Stimulated activated CD8-positive, alpha-beta memory T cell treated with anti-CD3 and anti-CD28 coated beads, Interleukin-15, amount 100 ng/mL, for 48 hours (primary cell): Measurements from ENCODE around the gene GNAL.

Experiments
- DNase-seq, 2 donors: peaks; one replicate each; pipeline ENCODE4 v3.0.0-alpha.2; 2020; ENCODE audit warnings: low read depth in 2 of 2

GNAL gene

DNA sequence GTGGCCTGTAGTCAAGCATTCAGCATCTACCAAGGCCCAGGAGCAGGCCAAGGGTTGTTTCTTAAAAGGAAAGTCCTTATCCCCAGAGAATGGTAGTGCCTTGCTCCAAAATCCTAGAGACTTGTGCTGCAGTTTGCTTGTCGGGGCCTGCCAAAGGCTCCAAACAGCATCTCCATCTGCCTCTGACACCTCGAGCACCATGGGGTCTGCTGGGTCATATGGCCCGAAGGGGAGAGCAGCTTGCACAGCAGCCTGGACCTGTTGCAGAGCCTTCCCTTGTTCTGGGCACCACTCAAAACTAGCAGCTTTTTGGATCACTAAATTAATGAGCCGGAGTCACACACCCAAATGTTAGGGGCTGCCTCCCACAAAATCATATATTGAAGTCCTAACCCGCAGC is 35.7 kb downstream of the GNAL start:
- DNase-seq = no peak

DNA sequence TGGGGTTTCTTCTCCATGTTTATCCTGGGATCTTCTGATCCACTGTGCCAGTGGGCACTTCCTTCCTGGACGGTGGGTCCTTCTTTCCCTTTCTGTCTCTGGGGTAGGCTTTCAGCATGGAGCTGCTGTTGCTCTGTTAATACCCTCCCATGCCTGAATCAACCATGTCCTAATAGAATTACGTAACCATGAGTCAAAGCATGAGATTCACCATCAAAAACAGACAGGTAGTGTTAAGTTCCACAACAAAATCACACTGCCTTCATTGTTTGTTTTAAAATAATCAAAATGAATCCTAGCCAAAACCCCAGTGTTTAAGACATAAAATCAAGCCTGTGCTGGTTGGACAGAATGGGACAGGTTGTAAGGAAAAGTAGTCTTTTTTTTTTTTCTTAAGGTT is 37.5 kb downstream of the GNAL start:
- DNase-seq = no peak

DNA sequence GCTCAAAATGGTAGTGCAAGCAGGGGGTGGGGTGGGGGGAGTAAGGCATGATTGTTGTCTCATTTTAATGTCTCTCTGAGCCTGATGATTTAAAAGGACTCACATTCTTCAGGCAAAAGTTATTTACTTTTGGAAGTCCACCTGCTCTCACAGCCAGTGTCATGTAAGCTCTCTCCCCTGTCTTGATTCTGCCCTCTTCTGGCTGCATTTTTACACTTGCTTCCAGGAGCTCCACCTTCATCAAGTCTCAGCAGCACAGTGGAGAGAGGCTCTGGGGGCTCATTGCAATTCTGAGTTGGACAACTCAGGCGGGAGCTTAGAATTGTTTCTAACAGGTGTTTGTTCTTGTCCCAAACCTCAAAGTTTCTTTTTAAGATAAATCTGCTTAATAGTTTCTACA is 39.2 kb downstream of the GNAL start:
- DNase-seq = no peak

DNA sequence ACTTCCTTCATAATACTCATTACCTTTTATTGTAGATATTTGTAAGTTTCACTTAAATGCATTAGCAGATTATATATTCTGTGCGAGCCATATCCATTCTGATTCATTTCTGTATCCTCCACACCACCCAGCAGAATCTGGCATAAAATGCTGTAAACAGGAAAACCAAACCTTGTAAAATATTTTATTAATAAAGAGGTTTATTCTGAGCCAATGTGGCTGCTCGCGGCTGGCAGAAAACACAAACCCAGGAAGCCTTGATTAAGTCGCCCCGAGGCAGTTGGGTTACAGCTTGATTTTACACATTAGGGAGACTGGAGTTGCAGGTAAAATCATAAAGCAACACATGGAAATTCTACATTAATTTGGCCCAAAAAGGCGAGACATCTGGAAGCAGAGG is 40.5 kb downstream of the GNAL start:
- DNase-seq = no peak

DNA sequence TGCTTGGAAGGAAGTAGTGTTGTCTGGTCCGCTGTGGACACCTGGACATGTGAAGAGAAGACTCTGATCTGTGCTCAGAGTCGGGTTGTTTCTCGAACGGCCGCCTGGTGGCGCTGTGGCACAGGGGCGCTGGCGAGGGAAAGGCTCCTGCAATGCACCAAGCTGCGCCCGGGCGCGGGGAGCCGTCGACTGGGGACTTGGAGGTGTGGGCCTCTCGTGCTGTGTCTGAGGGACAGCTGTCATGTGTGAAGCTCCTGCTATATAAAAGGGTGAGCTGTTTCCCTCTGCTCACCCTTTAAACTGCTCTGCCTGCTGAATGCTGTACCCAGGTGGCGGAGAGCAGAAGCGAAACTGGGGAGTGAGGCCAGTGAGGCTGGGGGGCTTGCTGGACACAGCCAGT is 44.0 kb downstream of the GNAL start:
- peak; percentile 51 for DNase-seq

DNA sequence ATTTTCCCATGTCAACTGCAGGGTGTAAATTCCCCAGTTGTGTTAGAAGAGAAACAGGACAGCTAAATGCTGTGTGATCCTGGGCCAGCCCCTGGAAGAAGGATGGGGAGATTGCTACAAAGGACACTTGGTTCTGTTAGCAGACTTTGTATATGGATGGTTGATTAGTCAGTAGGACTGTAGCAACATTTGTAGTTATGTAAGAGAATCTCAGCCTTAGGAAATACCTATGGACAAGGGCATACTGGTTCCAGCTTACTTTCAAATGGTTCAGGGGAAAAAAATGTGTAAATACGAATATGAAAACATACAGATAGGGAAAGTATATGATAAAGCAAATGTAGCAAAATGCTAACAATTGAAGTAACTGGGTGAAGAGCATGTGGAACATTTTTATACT is 47.6 kb downstream of the GNAL start:
- DNase-seq = no peak

DNA sequence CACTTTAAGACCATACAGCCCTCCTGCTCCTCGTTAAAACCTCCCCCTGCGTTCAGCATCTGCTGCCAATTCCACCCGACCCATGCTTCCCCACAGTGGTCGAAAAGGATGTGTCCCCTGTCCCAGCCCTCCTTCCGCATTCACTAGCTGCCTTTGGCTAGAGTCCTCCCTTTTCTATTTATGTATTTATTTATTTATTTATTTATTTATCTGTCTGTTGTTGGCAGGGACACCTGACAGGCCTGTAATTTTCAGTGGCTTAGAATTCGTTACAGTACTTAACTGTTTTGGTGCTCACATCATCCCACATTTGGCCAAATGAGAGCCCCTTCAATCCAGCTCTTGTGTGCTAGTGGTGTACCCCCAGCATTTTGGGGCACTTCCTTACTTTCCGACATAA is 50.8 kb downstream of the GNAL start:
- no peak for DNase-seq

DNA sequence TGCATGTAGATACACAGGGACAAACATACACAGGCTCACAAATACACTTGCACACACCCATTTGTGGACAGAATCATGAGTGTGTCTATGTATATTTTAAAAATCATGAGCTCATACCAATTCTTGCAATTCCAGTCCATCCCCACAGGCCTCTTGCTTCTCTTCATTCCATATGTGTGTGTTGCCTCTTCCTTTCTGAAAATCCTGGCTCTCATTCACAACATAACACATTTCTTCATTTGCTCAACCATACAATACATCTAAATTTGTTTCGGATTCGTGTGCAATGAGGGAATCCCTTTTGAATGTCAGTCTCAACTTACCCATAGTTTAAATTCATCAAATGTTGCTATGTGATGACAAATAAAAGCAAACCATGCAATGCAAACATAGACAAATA is 51.4 kb downstream of the GNAL start:
- DNase-seq = no peak

DNA sequence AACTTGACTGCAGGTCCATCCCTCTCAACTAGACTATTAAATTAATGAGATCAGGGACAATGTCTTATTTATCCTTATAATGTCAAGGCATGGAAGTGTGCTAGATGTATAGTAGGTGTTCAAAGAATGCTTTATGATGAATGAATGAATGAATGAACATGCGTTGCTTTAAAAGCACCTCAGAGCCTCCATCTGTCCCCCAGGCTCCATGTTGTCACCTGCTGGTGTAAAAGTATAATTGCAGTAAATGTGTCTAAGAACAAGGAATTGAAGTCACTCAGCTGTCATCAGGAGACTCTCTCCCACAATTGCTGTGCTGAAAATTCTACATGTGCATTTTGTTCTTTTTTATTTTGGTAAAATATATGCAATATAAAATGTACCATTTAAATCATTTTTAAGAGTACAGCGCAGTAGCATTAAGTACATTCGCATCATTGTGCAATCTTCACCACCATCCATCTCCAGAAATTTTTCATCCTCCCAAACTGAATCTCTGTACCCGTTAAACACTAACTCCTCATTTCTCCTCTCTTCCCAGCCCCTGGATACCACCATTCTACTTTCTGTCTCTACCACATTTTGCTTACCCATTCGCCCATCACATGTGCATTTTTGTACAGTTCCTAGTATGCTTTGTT is 52.6 kb downstream of the GNAL start:
- no peak for DNase-seq

DNA sequence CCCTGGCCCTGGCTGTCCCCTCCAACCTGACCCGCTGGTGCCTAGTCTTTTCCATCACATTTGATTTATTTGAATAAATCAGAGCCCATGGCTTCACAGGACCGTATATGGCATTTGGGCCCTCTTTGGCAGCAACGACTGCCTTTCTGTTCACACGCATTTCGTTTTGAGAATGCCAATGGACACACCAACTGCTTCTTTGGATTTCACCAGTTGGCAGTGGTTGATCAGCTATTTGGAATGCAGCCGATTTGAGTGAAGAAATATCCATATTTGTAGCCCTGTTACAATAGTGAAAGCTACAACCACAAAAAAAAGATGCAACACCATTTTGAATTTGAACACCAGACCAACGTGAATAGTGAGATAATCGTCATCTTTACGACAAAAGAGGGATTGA is 56.5 kb downstream of the GNAL start:
- no peak for DNase-seq

DNA sequence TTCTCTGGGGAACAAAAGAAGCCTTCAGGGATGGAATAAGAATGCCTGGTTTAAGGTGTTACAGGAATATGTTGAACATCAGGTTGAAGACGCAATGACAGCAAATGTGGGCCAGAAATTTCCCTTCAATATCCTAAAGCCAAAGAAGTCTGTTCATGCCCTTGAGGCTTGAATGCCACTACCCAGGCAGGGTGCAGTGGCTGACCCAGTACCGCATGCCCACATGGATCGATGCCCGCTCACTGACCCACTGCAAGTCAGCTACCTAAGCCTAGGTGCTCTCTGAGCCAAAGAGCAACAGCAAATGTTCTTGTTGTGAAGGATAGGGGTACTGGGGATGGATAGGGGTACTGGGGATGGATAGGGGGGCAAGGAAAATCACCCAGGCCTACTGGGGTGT is 58.2 kb downstream of the GNAL start:
- no peak for DNase-seq

DNA sequence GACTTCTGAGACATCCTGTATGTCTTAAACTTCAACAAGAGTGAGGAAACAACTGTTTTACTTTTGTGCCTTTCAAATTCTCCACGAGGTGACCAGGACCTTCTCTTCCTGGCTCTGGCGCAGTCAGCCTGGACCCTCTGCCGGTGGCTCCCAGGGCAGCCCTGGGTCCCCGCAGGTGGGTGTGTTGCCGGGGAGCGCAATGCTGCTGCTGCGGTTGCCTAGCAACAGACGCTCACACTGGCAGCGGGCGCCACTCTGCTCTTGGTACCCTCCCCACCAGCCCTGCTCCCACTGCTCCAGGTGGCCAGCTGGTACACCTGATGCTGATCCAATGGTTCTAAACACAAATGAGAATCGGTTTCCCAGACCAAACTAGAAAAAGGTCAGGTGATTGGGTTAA is 58.7 kb downstream of the GNAL start:
- DNase-seq = no peak

DNA sequence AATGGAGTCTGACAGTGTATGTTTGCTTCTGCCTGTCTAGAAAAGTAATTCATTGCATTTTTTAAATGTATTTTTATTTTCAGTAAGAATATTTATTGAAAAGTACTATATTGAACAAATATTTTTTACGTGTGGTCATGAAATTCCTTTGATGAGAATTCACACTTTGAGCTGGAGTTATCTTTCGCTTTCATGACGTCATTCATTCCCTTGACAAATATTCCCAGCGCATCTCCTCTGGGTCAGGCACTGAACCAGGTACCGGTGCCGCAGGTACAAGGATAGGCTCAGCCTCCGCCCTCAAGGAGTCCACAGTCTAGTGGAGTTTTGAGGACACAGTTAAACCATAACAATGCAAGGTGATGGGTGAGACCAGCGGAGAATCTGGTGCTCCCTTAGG is 60.2 kb downstream of the GNAL start:
- no peak for DNase-seq

DNA sequence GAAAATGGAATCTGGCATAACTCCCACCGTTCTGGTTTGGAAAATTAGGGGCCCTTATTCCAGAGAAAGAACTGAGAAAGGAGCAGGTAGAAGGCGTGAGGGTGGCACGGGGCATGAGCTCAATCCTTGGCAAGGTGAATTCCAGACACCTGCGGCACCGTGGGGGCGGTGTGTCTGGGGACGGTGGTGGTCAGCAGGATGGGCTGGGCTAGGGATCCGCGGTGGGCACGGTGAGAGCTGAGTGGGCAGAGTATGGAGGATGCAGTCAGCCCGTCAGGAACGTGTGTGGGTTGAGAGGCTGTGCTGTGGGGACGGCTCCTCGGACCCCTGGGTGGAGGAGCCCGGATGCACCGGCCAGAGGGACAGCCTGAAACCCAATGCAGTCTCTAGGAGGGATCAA is 61.1 kb downstream of the GNAL start:
- DNase-seq = no peak

DNA sequence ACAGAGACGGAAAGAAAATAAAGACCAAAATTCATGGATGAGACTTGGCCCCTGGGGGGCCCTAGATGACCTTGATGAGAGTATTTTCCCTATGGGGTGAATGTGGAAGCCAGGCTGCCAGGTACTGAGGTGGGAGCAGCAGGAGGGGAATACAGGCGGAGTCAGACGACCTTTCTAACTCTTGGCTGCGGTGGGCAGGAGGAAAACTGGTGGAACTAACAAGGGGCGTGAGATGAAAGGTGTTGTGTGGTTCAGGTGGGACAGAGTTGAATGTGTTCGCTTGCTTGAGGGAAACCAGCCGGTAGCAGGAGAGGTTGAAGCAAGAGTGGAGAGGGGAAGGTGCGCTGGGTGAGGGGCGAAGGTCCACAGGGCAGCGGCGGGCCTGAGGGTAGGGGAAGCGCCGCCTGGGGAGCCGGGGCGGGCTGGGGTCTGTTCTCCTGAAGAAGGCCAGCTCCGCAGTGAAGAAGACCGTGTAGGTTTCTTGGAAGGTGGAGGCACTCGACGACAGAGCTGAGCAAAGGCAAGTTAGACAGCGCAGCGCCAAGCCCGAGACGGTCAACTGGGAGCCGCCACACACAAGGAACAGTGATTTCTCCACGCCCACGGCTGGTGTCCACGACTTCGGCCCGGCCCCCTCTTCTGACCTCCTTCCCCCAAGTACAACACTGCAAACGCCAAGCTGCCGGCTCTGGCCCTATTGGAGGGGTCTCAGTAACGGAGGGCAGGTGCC is 61.7 kb downstream of the GNAL start:
- DNase-seq = no peak

DNA sequence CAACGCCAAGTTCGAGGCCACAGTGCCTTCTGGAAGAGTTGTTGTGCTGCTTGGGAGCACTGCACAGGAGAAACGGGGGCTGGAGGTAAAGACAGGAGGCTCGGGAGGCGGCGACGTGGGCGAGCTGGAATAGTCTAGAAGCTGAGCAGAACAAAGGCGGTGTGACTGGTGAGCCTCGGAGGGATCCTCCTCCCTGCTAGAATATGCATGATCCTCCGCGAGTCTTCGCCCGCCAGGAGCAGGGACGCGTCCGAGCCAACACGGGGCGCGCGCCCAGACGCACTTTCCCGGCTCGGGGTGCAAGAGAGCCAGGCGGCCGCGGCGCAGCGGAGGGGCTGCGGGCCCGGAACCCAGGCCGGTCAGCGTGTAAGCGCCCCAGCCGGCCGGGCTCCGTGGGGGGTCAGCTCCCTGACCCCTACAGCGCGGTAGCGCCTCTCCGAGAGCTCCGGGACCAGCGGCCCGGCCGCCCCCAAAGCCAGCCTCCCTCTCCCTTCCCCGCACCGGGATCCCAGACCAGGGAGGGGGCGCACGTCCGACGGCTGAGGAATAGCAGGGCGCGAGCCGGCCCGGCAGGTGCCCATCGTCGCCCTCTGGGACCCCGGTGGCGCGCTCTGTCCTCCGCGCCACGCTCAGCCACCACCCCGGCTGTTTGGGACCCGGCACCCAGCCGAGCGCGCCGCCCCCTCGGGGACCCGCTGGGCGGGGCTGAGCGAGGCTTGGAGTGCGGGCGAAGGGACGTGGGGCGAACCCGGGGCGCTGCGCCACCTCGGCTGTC is 62.5 kb downstream of the GNAL start:
- DNase-seq = no peak

DNA sequence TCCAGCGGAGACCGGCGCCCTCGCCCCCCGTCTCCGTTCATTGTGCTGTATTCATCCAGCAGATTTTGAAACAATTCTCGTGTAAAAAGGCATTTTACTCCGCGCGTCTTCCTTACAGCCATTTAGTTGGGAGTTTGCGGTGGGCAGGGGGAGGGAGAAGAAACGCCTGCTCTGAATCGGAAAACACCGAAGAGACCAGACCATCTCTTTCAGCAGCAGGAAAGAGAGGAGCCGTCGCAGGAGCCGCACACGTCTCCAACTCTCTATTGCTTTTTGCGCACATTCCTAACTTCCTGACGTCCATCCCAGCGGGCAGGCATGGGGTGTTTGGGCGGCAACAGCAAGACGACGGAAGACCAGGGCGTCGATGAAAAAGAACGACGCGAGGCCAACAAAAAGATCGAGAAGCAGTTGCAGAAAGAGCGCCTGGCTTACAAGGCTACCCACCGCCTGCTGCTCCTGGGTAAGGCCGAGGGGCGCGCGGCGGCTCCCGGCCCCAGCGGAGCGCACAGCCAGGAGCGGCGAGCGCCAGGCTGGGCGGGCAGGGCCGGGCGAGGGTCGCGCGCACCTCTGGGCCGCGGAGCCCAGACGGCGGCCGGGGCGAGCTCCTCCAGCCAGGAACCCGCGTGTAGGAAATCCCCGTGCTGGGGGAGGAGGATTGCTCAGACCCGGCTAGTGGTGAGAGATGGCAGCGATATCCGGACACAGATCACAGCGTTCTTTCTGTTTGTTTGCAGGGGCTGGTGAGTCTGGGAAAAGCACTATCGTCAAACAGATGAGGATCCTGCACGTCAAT is 63.2 kb downstream of the GNAL start:
- no peak for DNase-seq

DNA sequence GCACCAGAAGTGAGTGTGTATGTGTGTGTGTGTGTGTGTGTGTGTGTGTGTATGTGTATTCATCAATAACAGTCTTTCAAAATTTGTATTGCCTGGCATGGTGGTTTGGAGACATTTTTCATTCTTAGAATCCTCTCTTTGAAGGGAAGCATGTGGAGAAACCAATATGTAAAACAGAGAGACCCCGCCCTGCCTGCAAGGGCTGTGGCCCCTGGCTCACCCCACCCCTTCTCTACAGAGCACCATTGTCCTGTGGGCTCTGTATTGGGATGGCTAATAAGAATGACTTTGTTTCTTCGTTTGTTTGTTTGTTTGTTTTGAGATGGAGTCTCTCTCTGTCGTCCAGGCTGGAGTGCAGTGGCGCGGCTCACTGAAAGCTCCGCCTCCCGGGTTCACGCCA is 65.9 kb downstream of the GNAL start:
- DNase-seq = no peak

DNA sequence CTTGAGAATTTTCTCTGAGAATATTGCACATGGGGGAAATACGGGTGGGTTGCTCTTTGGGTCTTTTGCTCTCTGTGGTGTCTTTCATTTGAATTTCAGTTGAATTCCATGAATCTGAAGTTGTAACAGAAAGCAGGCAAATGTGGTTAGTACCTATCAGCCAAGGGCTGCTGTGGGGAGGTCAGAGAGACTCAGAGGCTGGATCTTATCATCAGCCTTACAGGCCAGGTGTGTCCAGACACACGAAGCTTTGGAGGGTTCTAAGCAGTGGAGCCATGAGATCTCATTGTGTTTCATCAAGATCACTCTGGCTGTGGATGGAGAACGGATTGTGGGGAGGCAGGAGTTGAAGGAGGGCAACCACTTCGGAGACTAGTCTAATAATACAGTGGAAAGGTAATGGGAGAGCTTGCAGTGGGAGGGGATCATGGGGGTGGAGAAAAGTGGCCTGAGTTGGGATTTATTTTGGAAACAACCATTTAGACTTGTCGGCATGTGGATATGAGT is 68.1 kb downstream of the GNAL start:
- no peak for DNase-seq

DNA sequence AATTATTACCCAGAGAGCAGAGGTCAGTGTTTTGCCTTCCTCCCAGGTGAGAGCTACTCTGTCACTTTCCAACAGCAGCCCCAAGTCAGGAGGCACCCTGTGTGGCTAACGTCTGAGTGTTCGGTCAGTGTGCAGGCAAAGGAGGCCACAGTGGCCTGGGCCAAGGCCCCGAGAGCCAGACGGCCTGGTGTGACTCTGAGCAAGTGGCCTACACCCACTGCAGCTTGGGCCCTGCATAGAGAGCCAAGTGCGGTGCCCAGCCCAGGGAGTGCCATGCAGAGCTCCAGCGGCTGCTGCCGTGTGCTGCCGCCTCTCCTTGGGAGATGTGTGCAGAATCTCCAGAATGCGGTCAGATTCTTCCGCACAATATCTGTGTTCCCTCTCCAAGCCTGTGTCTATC is 70.4 kb downstream of the GNAL start:
- no peak for DNase-seq

DNA sequence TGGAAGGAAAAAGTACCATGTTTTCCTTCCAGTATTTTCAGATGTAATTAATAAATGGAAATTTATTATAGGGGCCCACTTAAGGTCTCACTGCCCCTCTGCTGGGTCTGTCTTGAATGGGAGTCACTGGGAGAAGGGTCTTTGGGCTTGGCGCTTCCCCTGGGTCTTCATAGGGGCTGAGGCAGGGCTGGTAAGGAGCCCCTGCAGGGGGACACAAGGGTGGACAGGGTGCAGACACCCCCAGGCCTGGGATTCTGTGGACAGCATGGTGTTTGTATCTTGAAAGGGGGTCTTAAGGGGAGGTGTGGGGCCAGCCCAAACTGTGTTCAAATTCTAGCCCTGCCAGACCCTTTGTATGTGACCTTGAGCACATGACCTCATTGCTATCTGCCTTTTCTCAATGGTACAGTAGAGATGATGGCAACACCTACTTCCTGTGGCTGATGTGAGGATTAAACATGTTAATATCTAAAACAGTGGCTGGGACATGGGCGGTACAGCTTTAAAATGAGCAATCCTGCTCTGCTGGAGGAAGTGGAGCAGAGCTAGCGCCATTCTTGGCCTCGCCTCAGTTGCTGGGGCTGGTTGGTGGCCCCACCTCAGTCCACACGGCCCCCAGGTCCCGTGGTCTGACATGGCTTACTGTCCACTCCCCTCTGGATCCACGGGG is 71.6 kb downstream of the GNAL start:
- DNase-seq = no peak

DNA sequence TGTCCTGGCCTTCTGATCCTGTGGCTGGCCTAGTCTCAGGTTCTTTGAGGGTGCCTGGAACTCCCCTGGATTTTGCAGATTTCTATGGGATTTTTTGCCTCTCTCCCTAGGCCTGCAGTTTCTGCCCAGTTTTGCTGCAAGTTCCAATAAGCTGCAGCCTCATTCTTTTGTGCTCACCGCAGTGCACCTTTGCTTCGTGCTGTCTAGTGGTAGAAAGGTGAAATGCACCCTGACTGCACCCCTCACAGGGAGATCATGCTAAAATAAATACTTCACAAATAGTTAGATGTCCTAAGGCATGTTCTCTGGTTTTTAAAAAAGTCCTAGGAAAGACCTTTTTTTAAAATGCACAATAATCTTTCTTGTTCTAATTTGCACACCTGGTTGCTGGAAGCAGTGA is 72.5 kb downstream of the GNAL start:
- DNase-seq = no peak
